SK-N-SH (cell line): ENCODE data around the gene YWHAE. TPM values are rescaled to one million over a fixed set of nuclear protein-coding genes. Genes with fewer than 3 reads are reported as not detected.

Source experiments
- CTCF ChIA-PET: fragments of 300-600, 350-600 bp; formaldehyde crosslinking; extraction: SDS; loops from one replicate; lab custom pipeline; 2021; lab: Yijun Ruan, JAX
- POLR2A ChIA-PET: fragments of 350-600 bp; sonication (Branson Sonifier 250); formaldehyde crosslinking; extraction: SDS; loops from one replicate; lab custom pipeline; 2020; ENCODE audit warnings: antibody characterized with exemption, inconsistent platforms; lab: Yijun Ruan, JAX
- DNase-seq: peaks from one replicate; pipeline ENCODE4 v3.0.0; 2012
- H2AFZ ChIP-seq: fragments of 200-600 bp; sonication (generic); 2 replicates; pipeline ENCODE4 v1.8.1; 2016; ENCODE audit warnings: antibody characterized with exemption, mild to moderate bottlenecking, low read depth
- H3F3A ChIP-seq: fragments of 200-600 bp; sonication (generic); replicated peaks from 2 replicates; pipeline ENCODE3; 2016; ENCODE audit warnings: antibody characterized with exemption, mild to moderate bottlenecking; ENCODE audit not compliant: insufficient read depth
- H3K27ac ChIP-seq, 2 experiments: fragments of 200-500 bp in 1 of 2; fragments of 200-600 bp in 1 of 2; sonication (Bioruptor generic) in 1 of 2; sonication (generic), shearing (Covaris generic) in 1 of 2; 2 replicates each; pipeline versions ENCODE4 v1.5.1 to v1.6.1; 2014 to 2016; ENCODE audit warnings: low read depth in 2 of 2, inconsistent platforms in 1 of 2, low read length in 1 of 2, mild to moderate bottlenecking in 1 of 2, mixed read lengths in 1 of 2
- H3K27me3 ChIP-seq: fragments of 200-600 bp; sonication (generic), shearing (Covaris generic); 2 replicates; pipeline ENCODE4 v1.6.1; 2016; ENCODE audit warnings: mixed run types; ENCODE audit not compliant: insufficient read depth
- H3K36me3 ChIP-seq, 2 experiments: fragments of 200-500 bp in 1 of 2; fragments of 200-600 bp in 1 of 2; sonication (Bioruptor generic) in 1 of 2; sonication (generic) in 1 of 2; replicated peaks in 1 of 2; 2 replicates each; pipeline versions ENCODE3 to v1.5.1; 2014 to 2016; ENCODE audit warnings: low read length in 1 of 2, mild to moderate bottlenecking in 1 of 2; ENCODE audit not compliant: insufficient read depth in 2 of 2, control insufficient read depth in 1 of 2
- H3K4me1 ChIP-seq, 2 experiments: fragments of 200-500 bp in 1 of 2; fragments of 200-600 bp in 1 of 2; sonication (Bioruptor generic) in 1 of 2; sonication (generic), shearing (Covaris generic) in 1 of 2; 2 replicates each; pipeline versions ENCODE4 v1.5.1 to v1.6.1; 2014 to 2016; ENCODE audit warnings: low read depth in 1 of 2, low read length in 1 of 2, mixed run types in 1 of 2; ENCODE audit not compliant: insufficient read depth in 2 of 2, control insufficient read depth in 1 of 2
- H3K4me2 ChIP-seq: fragments of 200-600 bp; sonication (generic), shearing (Covaris generic); 2 replicates; pipeline ENCODE4 v1.6.1; 2017; ENCODE audit warnings: mixed run types
- H3K4me3 ChIP-seq, 2 experiments: fragments of 200-500 bp in 1 of 2; fragments of 200-600 bp in 1 of 2; sonication (Bioruptor generic) in 1 of 2; sonication (generic), shearing (Covaris generic) in 1 of 2; 2 replicates each; pipeline versions ENCODE4 v1.5.1 to v1.8.1; 2014 to 2016; ENCODE audit warnings: low read depth in 2 of 2, inconsistent platforms in 1 of 2, low read length in 1 of 2, mild to moderate bottlenecking in 1 of 2, mixed read lengths in 1 of 2, moderate library complexity in 1 of 2
- H3K79me2 ChIP-seq: fragments of 200-600 bp; sonication (generic); 2 replicates; pipeline ENCODE4 v1.8.1; 2017; ENCODE audit warnings: mild to moderate bottlenecking; ENCODE audit not compliant: insufficient read depth
- H3K9ac ChIP-seq: fragments of 200-600 bp; sonication (generic); 2 replicates; pipeline ENCODE4 v1.6.1; 2017; ENCODE audit warnings: mixed run types
- H3K9me2 ChIP-seq: fragments of 200-600 bp; sonication (generic); 2 replicates; pipeline ENCODE4 v1.6.1; 2017; ENCODE audit warnings: mixed run types
- H3K9me3 ChIP-seq: fragments of 200-600 bp; sonication (generic); 2 replicates; pipeline ENCODE4 v1.6.1; 2017; ENCODE audit warnings: mixed run types, mild to moderate bottlenecking, moderate library complexity
- H4K20me1 ChIP-seq: fragments of 200-600 bp; sonication (generic); 2 replicates; pipeline ENCODE4 v1.6.1; 2017; ENCODE audit warnings: mild to moderate bottlenecking, mixed run types; ENCODE audit not compliant: insufficient read depth
- CHD2 ChIP-seq: fragments of 150-350 bp; IDR thresholded peaks from 2 replicates; pipeline ENCODE4 v1.6.1; 2018; ENCODE audit warnings: low read length; ENCODE audit not compliant: partially characterized antibody
- CTCF ChIP-seq: fragments of 200-600 bp; sonication (generic); IDR thresholded peaks from 2 replicates; pipeline ENCODE4 v1.6.1; 2017; ENCODE audit warnings: antibody characterized with exemption, mild to moderate bottlenecking, moderate library complexity
- ELF1 ChIP-seq: IDR thresholded peaks from 2 replicates; pipeline ENCODE4 v1.4.0; 2012
- EZH2phosphoT487 ChIP-seq: fragments of 200-600 bp; sonication (generic); IDR thresholded peaks from 2 replicates; pipeline ENCODE4 v1.6.1; 2017; ENCODE audit warnings: low read depth, mixed run types, mild to moderate bottlenecking, antibody characterized with exemption, moderate library complexity, borderline replicate concordance
- GABPA ChIP-seq: IDR thresholded peaks from 2 replicates; pipeline ENCODE4 v1.4.0; 2012; ENCODE audit warnings: low read depth, mild to moderate bottlenecking
- MAX ChIP-seq: IDR thresholded peaks from 2 replicates; pipeline ENCODE4 v1.4.0; 2012; ENCODE audit warnings: low read depth
- MXI1 ChIP-seq: IDR thresholded peaks from 2 replicates; pipeline ENCODE4 v1.6.1; 2012; ENCODE audit warnings: mild to moderate bottlenecking, low read depth, low read length, improper control_type of control experiment
- RAD21 ChIP-seq: IDR thresholded peaks from 2 replicates; pipeline ENCODE4 v1.6.1; 2012; ENCODE audit warnings: mild to moderate bottlenecking, low read length
- SIN3A ChIP-seq: IDR thresholded peaks from 2 replicates; pipeline ENCODE4 v1.6.1; 2012; ENCODE audit warnings: low read depth, mild to moderate bottlenecking, low read length, moderate library complexity, borderline replicate concordance
- TAF1 ChIP-seq: IDR thresholded peaks from 2 replicates; pipeline ENCODE4 v1.6.1; 2012; ENCODE audit warnings: low read depth, mild to moderate bottlenecking, low read length, moderate library complexity, borderline replicate concordance
- TCF12 ChIP-seq: IDR thresholded peaks from 2 replicates; pipeline ENCODE4 v1.4.0; 2012
- WGBS: methylation state at CpG from one replicate; pipeline ENCODE4 v1.1.6; 2017; ENCODE audit warnings: low lambda C conversion rate; 5-methylcytosine and 5-hydroxymethylcytosine counted together
- polyA plus RNA-seq, 3 experiments: library from polyadenylated mRNA; depleted of rRNA; stranded (reverse); fragments of >200 nt; gene quantifications; 2 replicates each; pipeline ENCODE4 v1.2.3, GENCODE V29; 2012

Gene YWHAE
- polyA plus RNA-seq, 1 of the 3 experiments (the other 2 are of a cell fraction): 1,023 TPM

- Histone ChIP-seq H3F3A (peaks cover 24% of the 10 kb centered on the region), H3K27me3 (no peaks in the 10 kb centered on the region), H3K79me2 (peaks cover 99% of the 10 kb centered on the region), H3K9me3 (no peaks in the 10 kb centered on the region), H3K27ac (no peak overlapping the region), H3K9me2 (no peaks in the 10 kb centered on the region), H3K9ac (no peak overlapping the region), H3K4me2 (no peak overlapping the region), H3K36me3 (peaks cover 36 to 66% of the 10 kb centered on the region in 2 experiments), H3K4me3 (no peak overlapping the region), H4K20me1 (peaks cover 92% of the 10 kb centered on the region), H2AFZ (no peak overlapping the region), H3K4me1 (no peaks in the 10 kb centered on the region)
- POLR2A ChIA-PET: no interaction called here
- CTCF ChIA-PET: interaction anchor here (1.3 to 5.0 kb wide), 4 partner anchors 11 to 229 kb away, joined by 3 to 41 read pairs (median 10); no protein-coding TSS in a partner anchor
- TF ChIP-seq SIN3A (no peak), MXI1 (no peak), MAX (no peak)
- DNase-seq: no peak
- 95% methylated on average over 3 of the region's 3 CpGs for WGBS
Measured at GRCh38 chr17:1351971-1352370, 48.1 kb downstream of the YWHAE start.

GRCh38 chr17:1351275-1351674 lies 48.7 kb downstream of the YWHAE start:
- H2AFZ ChIP-seq: no peak overlapping the region
- no peak for TF ChIP-seq ELF1
- TF ChIP-seq EZH2phosphoT487: no peak
- no peak for TF ChIP-seq RAD21
- TF ChIP-seq CHD2: no peak
- no peak for TF ChIP-seq GABPA
- no peak for TF ChIP-seq TAF1
- no peak for TF ChIP-seq TCF12
- TF ChIP-seq MAX: no peak
- TF ChIP-seq SIN3A: no peak
- TF ChIP-seq CTCF: no peak
- TF ChIP-seq, all 33 proteins: peak for 0
- peaks cover 26% of the 10 kb centered on the region for H3F3A ChIP-seq
- CTCF ChIA-PET: interaction anchor here (0.9 to 5.0 kb wide), 4 partner anchors 8 to 19 kb away, joined by 3 to 41 read pairs (median 10); no protein-coding TSS in a partner anchor
- 96% methylated on average over 5 of the region's 5 CpGs for WGBS
- H3K36me3 ChIP-seq: peaks cover 36 to 66% of the 10 kb centered on the region in 2 experiments
- DNase-seq: no peak
- peaks cover 92% of the 10 kb centered on the region for H4K20me1 ChIP-seq
- no peaks in the 10 kb centered on the region for H3K9me2 ChIP-seq
- H3K4me2 ChIP-seq: no peak overlapping the region
- H3K9me3 ChIP-seq: no peaks in the 10 kb centered on the region
- POLR2A ChIA-PET: no interaction called here
- no peak overlapping the region for H3K27ac ChIP-seq
- no peaks in the 10 kb centered on the region for H3K4me1 ChIP-seq
- H3K4me3 ChIP-seq: no peak overlapping the region
- H3K79me2 ChIP-seq: peaks cover 99% of the 10 kb centered on the region
- H3K9ac ChIP-seq: no peak overlapping the region
- no peaks in the 10 kb centered on the region for H3K27me3 ChIP-seq
